Left lung (tissue), 10 donors: ENCODE data around the gene OTOG. TPM values are rescaled to one million over a fixed set of nuclear protein-coding genes. Genes with fewer than 3 reads are reported as not detected.

ENCODE experiments used
- ATAC-seq: fragments of 200-7000 bp; cut with Tn5 transposase; one replicate; pipeline ENCODE4 v1.9.1; 2020; ENCODE audit warnings: moderate library complexity
- DNase-seq, 4 donors: peaks; one replicate each; pipeline ENCODE4 v3.0.0-alpha.2; 2013 to 2020
- H3K27ac ChIP-seq, 2 donors: fragments of 200-600 bp; sonication (generic) in 1 of 2; one replicate each; pipeline versions ENCODE4 v1.5.0 to v1.8.0; 2020 to 2021
- H3K27me3 ChIP-seq, 2 donors: fragments of 200-600 bp; sonication (generic) in 1 of 2; one replicate each; pipeline versions ENCODE4 v1.5.0 to v1.8.0; 2020 to 2021
- H3K36me3 ChIP-seq, 2 donors: fragments of 200-600 bp; sonication (generic) in 1 of 2; one replicate each; pipeline versions ENCODE4 v1.5.0 to v1.8.0; 2020 to 2021
- H3K4me1 ChIP-seq, 2 donors: fragments of 200-600 bp; one replicate each; pipeline ENCODE4 v1.8.0; 2021
- H3K4me3 ChIP-seq, 2 donors: fragments of 200-600 bp; sonication (generic) in 1 of 2; one replicate each; pipeline versions ENCODE4 v1.5.0 to v1.8.0; 2020 to 2021; ENCODE audit warnings: mild to moderate bottlenecking in 1 of 2
- H3K9me3 ChIP-seq, 2 donors: fragments of 200-600 bp; sonication (generic) in 1 of 2; one replicate each; pipeline versions ENCODE4 v1.5.0 to v1.8.0; 2020 to 2021
- intact Hi-C, 2 donors: fragments of 100-400 bp; cut with DNase I; formaldehyde crosslinking; loops; one replicate each; pipeline versions ENCODE4 v1.11.2 to v1.14.2; 2022
- polyA plus RNA-seq, 6 donors: library from polyadenylated mRNA; unstranded; fragments of 120-200 nt; gene quantifications; one replicate each; pipeline ENCODE4 v1.2.1, GENCODE V29; 2013; ENCODE audit not compliant: insufficient read length in 6 of 6
- total RNA-seq, 2 donors: library from RNA; stranded (reverse); fragmentation: NEBNext Ultra II Directional; extraction: Animal tissue kit (Norgen Biotek cat#: 25700); gene quantifications; one replicate each; pipeline ENCODE4 v1.2.1, GENCODE V29; 2021
- TF ChIP-seq, protein P1 (sequence below), 2 donors: fragments of 200-600 bp; sonication (generic) in 1 of 2; IDR thresholded peaks; one replicate each; pipeline versions ENCODE4 v1.5.0 to v1.8.0; 2021; ENCODE audit warnings: antibody characterized with exemption in 2 of 2
- donor health status: DM: no; HTN: yes; CAD: no.
- donor health status: DM: no; HTN: no; CAD: no.

The OTOG gene
- total and polyA plus RNA-seq, 8 donors: 0.04 to 0.24 (median 0.11) TPM; not detected in 2

DNA sequence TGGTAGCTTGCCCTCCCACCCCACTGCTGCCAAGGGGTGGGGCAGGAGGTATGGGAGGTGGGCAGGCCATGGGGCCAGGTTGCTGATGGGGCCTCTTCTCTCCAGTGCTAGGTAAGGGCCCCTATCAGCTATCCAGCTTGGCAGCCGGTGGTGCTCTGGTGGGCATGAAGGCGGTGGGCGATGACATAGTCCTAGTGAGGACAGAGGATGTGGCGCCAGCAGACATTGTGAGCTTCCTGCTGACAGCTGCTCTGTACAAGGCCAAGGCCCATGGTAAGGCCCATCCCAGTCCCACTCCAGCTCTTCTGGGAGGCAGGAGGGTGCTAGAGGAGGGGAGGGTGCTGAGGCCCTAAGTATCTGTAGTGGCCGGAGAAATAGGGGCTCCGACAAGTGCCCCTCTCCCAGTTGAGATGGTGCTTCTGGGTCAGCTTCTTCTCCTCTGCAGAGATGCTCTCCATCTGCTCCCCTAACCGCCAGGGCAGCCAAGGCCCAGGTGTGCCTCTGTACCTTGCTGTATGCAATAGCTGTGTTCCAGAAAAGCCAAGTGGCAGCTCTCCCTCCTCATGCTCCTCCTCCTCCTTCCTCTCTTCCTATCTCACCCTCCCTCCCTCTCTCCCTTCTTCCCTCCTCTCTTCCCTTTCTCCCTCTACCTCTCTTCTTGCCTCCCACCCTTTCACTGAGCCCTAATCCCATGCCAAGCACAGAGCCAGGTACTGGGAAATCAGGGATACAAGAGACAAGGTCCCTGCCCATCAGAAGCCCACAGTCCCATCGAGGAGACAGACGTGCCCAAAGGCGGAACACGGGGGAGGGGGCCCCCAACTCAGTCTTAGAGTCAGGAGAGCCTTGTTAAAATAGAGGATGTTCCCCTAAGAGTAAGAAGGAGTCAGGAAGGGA lies 55.3 kb downstream of the OTOG start:
- Histone ChIP-seq H3K36me3 (no peaks in the 10 kb centered on the region), H3K4me1 (no peaks in the 10 kb centered on the region), H3K27me3 (peaks cover 0 to 16% of the 10 kb centered on the region in 2 donors), H3K9me3 (no peaks in the 10 kb centered on the region), H3K4me3 (no peak overlapping the region), H3K27ac (no peak overlapping the region)
- ATAC-seq: no peak
- intact Hi-C loops: no loop called here
- peak in 2 of 4 donors; percentile 25 to 54 for DNase-seq
- TF ChIP-seq, protein P1, sequence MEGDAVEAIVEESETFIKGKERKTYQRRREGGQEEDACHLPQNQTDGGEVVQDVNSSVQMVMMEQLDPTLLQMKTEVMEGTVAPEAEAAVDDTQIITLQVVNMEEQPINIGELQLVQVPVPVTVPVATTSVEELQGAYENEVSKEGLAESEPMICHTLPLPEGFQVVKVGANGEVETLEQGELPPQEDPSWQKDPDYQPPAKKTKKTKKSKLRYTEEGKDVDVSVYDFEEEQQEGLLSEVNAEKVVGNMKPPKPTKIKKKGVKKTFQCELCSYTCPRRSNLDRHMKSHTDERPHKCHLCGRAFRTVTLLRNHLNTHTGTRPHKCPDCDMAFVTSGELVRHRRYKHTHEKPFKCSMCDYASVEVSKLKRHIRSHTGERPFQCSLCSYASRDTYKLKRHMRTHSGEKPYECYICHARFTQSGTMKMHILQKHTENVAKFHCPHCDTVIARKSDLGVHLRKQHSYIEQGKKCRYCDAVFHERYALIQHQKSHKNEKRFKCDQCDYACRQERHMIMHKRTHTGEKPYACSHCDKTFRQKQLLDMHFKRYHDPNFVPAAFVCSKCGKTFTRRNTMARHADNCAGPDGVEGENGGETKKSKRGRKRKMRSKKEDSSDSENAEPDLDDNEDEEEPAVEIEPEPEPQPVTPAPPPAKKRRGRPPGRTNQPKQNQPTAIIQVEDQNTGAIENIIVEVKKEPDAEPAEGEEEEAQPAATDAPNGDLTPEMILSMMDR (IDR thresholded peaks at IDR 0.05): no peak

DNA sequence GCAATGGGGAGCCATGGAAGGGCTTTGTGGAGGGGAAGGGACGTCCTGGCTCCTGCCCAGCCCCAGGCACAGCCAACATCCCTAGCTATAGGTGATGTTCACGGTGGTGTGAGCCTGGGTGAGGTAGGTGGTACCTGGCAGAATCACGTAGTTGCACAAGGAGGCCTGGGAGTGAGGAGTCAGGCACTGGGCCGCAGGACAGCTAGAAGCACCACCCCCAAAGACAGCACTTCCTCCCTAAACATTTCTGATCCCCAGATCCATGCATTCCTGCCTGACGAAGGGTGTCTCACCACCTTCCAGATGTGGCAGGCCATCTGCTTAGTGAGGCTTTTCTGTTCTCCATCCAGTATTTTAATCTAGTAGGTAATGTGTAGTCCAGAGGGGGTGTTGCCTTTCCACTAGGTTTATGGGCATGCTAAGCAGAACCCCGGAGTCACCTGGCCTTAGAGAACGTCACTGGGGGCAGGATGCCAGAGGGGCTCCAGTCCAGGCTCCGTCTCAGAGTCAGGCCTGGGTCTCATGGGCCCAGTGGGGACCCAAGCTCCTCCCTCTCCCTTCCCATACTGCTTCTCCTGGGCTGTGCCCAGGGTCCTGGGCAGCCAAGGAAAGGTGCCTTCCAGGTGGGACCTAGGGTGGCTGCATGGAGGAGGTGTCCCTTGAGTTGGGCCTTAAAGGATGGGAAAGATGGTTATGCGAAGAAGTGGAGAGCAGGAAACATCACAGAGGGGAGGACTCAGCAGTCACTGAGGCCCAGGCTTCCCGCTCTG lies 56.2 kb downstream of the OTOG start:
- ATAC-seq (no peak), DNase-seq (peak in 1 of 4 donors; percentile 20)
- Histone ChIP-seq H3K9me3 (no peaks in the 10 kb centered on the region), H3K4me1 (no peaks in the 10 kb centered on the region), H3K27ac (no peak overlapping the region), H3K27me3 (peaks cover 0 to 16% of the 10 kb centered on the region in 2 donors), H3K36me3 (no peaks in the 10 kb centered on the region), H3K4me3 (no peak overlapping the region)
- intact Hi-C loops: no loop called here
- TF ChIP-seq, protein P1 (IDR thresholded peaks at IDR 0.05): no peak

DNA sequence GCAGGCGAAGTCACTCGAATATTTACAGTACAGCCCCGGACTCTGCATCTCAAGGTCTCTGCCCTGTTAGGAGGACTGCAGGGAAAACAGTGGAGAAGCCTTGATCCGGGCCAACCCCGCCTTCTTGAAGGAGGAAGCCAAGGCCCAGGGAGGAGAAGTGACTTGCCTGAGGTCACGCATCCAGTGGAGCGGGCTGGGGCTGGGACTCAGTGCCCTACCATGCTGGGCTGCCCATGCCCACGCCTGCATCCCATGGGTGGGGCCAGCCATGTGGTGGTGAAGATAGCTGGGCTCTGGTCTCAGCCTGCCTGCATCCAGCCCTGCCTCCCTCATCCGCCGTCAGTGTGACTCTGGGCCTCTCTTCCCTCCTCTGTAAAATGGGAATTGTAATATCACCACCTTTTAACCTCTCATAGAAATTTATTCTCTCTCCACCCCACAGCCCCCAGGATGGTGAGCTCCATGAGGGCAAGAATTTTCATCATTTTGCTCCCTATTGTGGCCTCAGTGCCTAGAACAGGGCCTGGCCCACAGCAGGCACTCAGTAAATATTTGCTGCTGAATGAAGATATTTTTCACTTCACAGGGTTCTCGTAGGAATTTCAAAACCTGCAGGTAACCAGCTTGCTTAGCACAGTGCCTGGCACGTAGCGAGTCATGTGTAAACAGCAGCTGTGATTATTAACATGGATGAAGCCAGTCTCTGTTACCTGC lies 57.3 kb downstream of the OTOG start:
- no peak for ATAC-seq
- Histone ChIP-seq H3K4me1 (no peaks in the 10 kb centered on the region), H3K27ac (no peak overlapping the region), H3K4me3 (no peak overlapping the region), H3K27me3 (peaks cover 0 to 10% of the 10 kb centered on the region in 2 donors), H3K36me3 (no peaks in the 10 kb centered on the region), H3K9me3 (no peaks in the 10 kb centered on the region)
- intact Hi-C loops: no loop called here
- DNase-seq: peak in 1 of 4 donors; percentile 69
- TF ChIP-seq, protein P1 (IDR thresholded peaks at IDR 0.05): no peak

DNA sequence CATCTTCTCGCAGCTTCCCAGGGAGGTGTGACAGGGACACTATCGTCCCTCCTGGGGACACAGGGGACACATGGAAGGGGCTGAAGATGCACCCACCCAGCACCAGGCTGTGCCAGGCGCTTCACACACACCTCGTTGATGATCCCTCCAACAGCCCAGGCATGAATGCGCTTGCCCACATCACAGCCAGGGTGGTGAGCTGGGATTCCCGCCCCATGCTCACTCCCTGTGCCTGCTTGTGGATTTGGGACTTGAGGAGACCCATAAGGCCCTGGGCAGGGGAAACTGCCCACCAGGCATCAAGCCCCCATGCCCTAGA lies 57.8 kb downstream of the OTOG start:
- DNase-seq (no peak), ATAC-seq (no peak)
- peaks cover 0 to 4% of the 10 kb centered on the region in 2 donors for H3K27me3 ChIP-seq
- no peaks in the 10 kb centered on the region for H3K9me3 ChIP-seq
- TF ChIP-seq, protein P1 (IDR thresholded peaks at IDR 0.05): no peak
- no peaks in the 10 kb centered on the region for H3K36me3 ChIP-seq
- H3K27ac ChIP-seq: no peak overlapping the region
- intact Hi-C loops: no loop called here
- H3K4me3 ChIP-seq: no peak overlapping the region
- H3K4me1 ChIP-seq: no peaks in the 10 kb centered on the region
